ENCODE results near the gene HLA-DPB1. TPM values are rescaled to one million over a fixed set of nuclear protein-coding genes. Genes with fewer than 3 reads are reported as not detected.

HLA-DPB1 gene
- total RNA-seq, 1 donor from 2014 or later: 5.5 TPM

- H3K4me1 Mint-ChIP-seq (ENCODE audit: unreplicated experiment): no peaks in the 10 kb centered on the region
- H3K27ac Mint-ChIP-seq (ENCODE audit: unreplicated experiment): no peak overlapping the region
- H3K4me3 Mint-ChIP-seq (ENCODE audit: unreplicated experiment): no peak overlapping the region
- H3K9me3 Mint-ChIP-seq (ENCODE audit: unreplicated experiment): no peaks in the 10 kb centered on the region
- DNase-seq (ENCODE audit: extremely low spot score, unreplicated experiment): no peak
- TF ChIP-seq CTCF (IDR thresholded peaks at IDR 0.05): no peak
- peaks cover 40% of the 10 kb centered on the region for H3K27me3 Mint-ChIP-seq (ENCODE audit: unreplicated experiment)
- H3K36me3 Mint-ChIP-seq (ENCODE audit: unreplicated experiment): no peaks in the 10 kb centered on the region
Observed at GRCh38 chr6:33064723-33065122, 11.1 kb upstream of the HLA-DPB1 start.

- DNase-seq (ENCODE audit: extremely low spot score, unreplicated experiment): no peak
- no peak for TF ChIP-seq CTCF (IDR thresholded peaks at IDR 0.05)
- Mint-ChIP-seq H3K36me3 (ENCODE audit: unreplicated experiment) (no peaks in the 10 kb centered on the region), H3K4me3 (ENCODE audit: unreplicated experiment) (no peak overlapping the region), H3K9me3 (ENCODE audit: unreplicated experiment) (no peaks in the 10 kb centered on the region), H3K4me1 (ENCODE audit: unreplicated experiment) (no peaks in the 10 kb centered on the region), H3K27me3 (ENCODE audit: unreplicated experiment) (peaks cover 45% of the 10 kb centered on the region), H3K27ac (ENCODE audit: unreplicated experiment) (no peak overlapping the region)
Observed at GRCh38 chr6:33065312-33065711, 10.5 kb upstream of the HLA-DPB1 start.

GRCh38 chr6:33066917-33067521, 8.8 kb upstream of the HLA-DPB1 start:
- H3K4me3 Mint-ChIP-seq (ENCODE audit: unreplicated experiment): no peak overlapping the region
- H3K9me3 Mint-ChIP-seq (ENCODE audit: unreplicated experiment): no peaks in the 10 kb centered on the region
- peaks cover 49% of the 10 kb centered on the region for H3K27me3 Mint-ChIP-seq (ENCODE audit: unreplicated experiment)
- H3K27ac Mint-ChIP-seq (ENCODE audit: unreplicated experiment): no peak overlapping the region
- no peaks in the 10 kb centered on the region for H3K36me3 Mint-ChIP-seq (ENCODE audit: unreplicated experiment)
- no peak for TF ChIP-seq CTCF (IDR thresholded peaks at IDR 0.05)
- DNase-seq (ENCODE audit: extremely low spot score, unreplicated experiment): no peak
- H3K4me1 Mint-ChIP-seq (ENCODE audit: unreplicated experiment): no peaks in the 10 kb centered on the region

GRCh38 chr6:33069021-33069738, 6.6 kb upstream of the HLA-DPB1 start:
- no peaks in the 10 kb centered on the region for H3K4me1 Mint-ChIP-seq (ENCODE audit: unreplicated experiment)
- no peak overlapping the region for H3K27ac Mint-ChIP-seq (ENCODE audit: unreplicated experiment)
- H3K4me3 Mint-ChIP-seq (ENCODE audit: unreplicated experiment): no peak overlapping the region
- TF ChIP-seq CTCF (IDR thresholded peaks at IDR 0.05): no peak
- peaks cover 41% of the 10 kb centered on the region for H3K27me3 Mint-ChIP-seq (ENCODE audit: unreplicated experiment)
- DNase-seq (ENCODE audit: extremely low spot score, unreplicated experiment): no peak
- no peaks in the 10 kb centered on the region for H3K9me3 Mint-ChIP-seq (ENCODE audit: unreplicated experiment)
- no peaks in the 10 kb centered on the region for H3K36me3 Mint-ChIP-seq (ENCODE audit: unreplicated experiment)

GRCh38 chr6:33070909-33071308, 4.9 kb upstream of the HLA-DPB1 start:
- TF ChIP-seq CTCF (IDR thresholded peaks at IDR 0.05): no peak
- no peaks in the 10 kb centered on the region for H3K36me3 Mint-ChIP-seq (ENCODE audit: unreplicated experiment)
- no peaks in the 10 kb centered on the region for H3K9me3 Mint-ChIP-seq (ENCODE audit: unreplicated experiment)
- peaks cover 39% of the 10 kb centered on the region for H3K27me3 Mint-ChIP-seq (ENCODE audit: unreplicated experiment)
- no peaks in the 10 kb centered on the region for H3K4me1 Mint-ChIP-seq (ENCODE audit: unreplicated experiment)
- no peak overlapping the region for H3K27ac Mint-ChIP-seq (ENCODE audit: unreplicated experiment)
- H3K4me3 Mint-ChIP-seq (ENCODE audit: unreplicated experiment): no peak overlapping the region
- DNase-seq (ENCODE audit: extremely low spot score, unreplicated experiment): no peak

All from osteocyte (in vitro differentiated cells).